GM12892 (cell line): ENCODE results near the gene ONECUT2. TPM values are rescaled to one million over a fixed set of nuclear protein-coding genes. Genes with fewer than 3 reads are reported as not detected.
"Not testable (repeated sequence)": the region's sequence is repeated elsewhere in the genome, so short reads cannot be mapped to it uniquely, and the experiment has no call there.

Experiments used
- DNase-seq: peaks from one replicate; pipeline ENCODE4 v3.0.0; 2011; ENCODE audit not compliant: insufficient read length
- FAIRE-seq: peaks from 2 replicates; lab custom pipeline; 2011; peaks lifted over from hg19 to GRCh38; lab: Jason Lieb, UNC
- POLR2A ChIP-seq: IDR thresholded peaks from 2 replicates; pipeline ENCODE4 v1.6.1; 2011; ENCODE audit warnings: low read depth, low read length, control low read depth
- POLR2AphosphoS5 ChIP-seq: IDR thresholded peaks from 2 replicates; pipeline ENCODE4 v1.6.1; 2011; ENCODE audit warnings: low read depth, low read length, control low read depth
- TAF1 ChIP-seq: IDR thresholded peaks from 2 replicates; pipeline ENCODE4 v1.6.1; 2011; ENCODE audit warnings: low read depth, mild to moderate bottlenecking, control low read depth, low read length, borderline replicate concordance
- polyA plus RNA-seq: library from polyadenylated mRNA; unstranded; fragments of >200 nt; gene quantifications from one replicate; pipeline ENCODE4 v1.2.1, GENCODE V29; 2012; ENCODE audit warnings: missing spikeins, inconsistent platforms; ENCODE audit not compliant: missing spikeins

The ONECUT2 gene
- polyA plus RNA-seq: not detected

DNA sequence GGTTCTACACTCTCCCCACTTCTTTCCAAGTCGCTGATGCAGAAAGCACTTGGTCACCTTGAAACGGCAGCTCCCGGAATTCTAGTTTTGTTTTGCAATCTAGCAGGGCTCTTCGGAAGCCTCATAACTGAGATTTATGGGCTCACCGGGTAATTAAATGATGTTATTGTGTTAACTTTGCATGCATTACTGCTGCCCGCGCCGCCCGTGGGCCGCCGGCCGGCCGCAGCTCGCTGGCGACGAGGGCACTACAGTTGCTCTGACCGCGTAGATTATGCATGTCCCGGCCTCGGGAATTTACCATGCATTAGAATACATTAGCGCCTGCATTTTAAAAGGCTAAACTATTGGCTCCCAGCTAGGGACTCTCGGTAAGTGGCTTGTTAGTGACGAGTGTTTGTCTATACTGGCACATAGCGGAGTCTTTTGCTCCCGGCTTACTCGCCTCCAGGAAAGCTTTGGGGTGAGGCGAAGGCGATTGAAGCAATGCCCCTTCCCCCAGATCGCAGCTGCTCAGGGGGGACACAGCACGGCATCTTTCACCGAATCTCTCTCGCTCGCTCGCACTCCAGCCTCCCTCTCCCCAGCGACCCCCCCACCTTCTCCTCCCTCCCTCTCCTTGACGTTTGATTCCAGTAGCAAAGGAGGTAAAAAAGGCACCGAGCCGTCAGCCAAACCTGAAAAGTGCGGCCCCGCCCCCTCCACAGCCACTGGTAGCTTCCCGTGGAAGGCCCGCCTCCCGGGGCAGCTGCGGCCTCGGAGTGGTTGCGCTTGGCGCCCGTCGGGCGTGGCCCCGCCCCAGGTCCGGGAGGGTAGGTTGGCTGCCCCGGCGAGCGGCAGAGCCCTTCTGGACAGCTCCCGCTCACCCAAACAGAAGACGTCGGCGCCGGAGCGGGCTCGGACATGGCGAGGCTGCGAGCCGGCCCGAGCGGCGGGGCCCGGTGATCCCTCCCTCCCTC, at the start of gene ONECUT2:
Gene ONECUT2 (plus strand): TSS at position 839 of the 959 bp plus-strand sequence. CDS start 343 bp downstream, outside the sequence.
- DNase-seq (no peak), FAIRE-seq (no peak)
- TF ChIP-seq POLR2AphosphoS5 (no peak), POLR2A (no peak), TAF1 (no peak)

DNA sequence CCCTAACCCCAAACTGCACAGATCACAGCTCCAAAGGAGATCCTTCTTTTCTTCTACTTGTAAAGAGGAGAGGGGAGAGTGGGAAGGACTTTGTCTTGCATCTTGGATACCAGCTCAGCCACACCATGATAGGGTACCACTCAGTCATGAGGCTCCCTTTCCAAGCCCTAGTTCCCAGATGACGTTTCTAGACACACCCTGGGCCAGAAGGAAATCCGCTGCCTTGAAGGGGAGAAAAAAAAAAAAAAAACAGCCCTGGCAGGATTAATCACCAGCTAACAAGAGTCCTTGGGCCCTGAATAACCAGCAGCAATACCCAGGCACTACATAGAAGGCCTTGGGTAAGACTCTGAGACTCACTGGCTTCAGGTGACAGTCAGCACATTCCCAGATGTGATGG, 45.9 kb upstream of the ONECUT2 start:
- TF ChIP-seq POLR2AphosphoS5 (no peak), TAF1 (no peak), POLR2A (no peak)
- FAIRE-seq (no peak), DNase-seq (no peak)

- no peak for FAIRE-seq
- DNase-seq: no peak
- TF ChIP-seq POLR2AphosphoS5 (no peak), POLR2A (no peak), TAF1 (no peak)
Observed at GRCh38 chr18:57390044-57390443, 45.1 kb upstream of the ONECUT2 start.

DNA sequence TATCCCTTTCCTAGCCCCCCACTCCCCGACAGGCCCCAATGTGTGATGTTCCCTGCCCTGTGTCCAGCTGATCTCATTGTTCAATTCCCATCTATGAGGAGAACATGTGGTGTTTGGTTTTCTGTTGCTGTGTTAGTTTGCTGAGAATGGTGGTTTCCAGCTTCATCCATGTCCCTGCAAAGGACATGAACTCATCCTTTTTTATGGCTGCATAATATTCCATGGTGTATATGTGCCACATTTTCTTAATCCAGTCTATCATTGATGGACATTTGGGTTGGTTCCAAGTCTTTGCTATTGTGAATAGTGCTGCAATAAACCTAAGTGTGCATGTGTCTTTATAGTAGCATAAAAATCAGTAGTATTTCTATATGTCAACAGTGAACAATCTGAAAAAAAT, 40.4 kb upstream of the ONECUT2 start:
- DNase-seq, FAIRE-seq: not testable (repeated sequence)

DNA sequence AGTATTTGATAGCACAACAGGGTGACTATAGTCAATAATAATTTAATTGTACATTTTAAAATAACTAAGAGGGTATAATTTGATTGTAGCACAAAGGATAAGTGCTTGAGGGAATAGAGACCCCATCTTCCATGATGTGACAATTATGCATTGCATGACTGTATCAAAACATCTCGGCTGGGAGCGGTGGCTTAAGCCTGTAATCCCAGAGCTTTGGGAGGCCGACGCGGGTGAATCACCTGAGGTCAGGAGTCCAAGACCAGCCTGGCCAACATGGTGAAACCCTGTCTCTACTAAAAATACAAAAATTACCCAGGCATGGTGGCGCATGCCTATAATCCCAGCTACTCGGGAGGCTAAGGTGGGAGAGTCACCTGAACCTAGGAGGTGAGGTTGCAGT, 38.3 kb upstream of the ONECUT2 start:
- DNase-seq, FAIRE-seq: not testable (repeated sequence)

DNA sequence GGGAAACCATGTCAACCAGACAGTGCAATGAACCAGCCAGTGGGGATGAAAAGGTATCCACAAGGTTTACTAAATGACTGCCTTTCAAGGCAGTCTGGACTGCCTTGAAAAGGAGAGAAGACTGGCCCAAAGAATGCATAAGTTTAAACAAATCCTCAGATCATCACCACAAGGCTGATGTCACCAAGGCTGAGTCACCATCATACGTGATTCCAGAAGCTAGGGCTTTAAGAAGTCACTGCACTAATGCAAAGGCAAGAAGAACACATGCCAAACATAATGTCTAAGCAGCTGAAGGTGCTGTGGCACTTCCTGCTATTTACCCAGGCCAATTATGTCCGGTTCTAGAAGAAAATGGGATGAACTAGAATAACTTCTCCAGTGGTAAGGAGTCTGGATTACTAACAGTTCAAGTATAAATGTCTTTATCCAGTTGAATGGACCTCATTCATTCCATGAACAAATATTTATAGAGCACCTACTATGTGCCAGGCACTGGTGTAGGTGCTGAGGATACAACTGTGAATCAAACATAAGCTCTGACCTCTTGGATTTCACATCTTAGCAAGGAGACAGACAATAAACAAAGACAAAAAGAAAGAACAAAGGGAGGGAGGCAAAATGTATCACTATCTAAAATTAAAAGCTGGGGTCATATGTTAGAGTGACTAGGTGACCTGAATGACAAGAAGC, 37.6 kb upstream of the ONECUT2 start:
- DNase-seq (no peak), FAIRE-seq (no peak)
- no peak for TF ChIP-seq POLR2AphosphoS5
- TF ChIP-seq TAF1: no peak
- TF ChIP-seq POLR2A: no peak

- FAIRE-seq (peak; percentile 30), DNase-seq (no peak)
- no peak for TF ChIP-seq POLR2AphosphoS5
- TF ChIP-seq TAF1: no peak
- TF ChIP-seq POLR2A: no peak
Observed at GRCh38 chr18:57404345-57404744, 30.8 kb upstream of the ONECUT2 start.

- FAIRE-seq (no peak), DNase-seq (no peak)
- TF ChIP-seq TAF1: no peak
- no peak for TF ChIP-seq POLR2A
- TF ChIP-seq POLR2AphosphoS5: no peak
Observed at GRCh38 chr18:57409650-57410049, 25.5 kb upstream of the ONECUT2 start.

DNA sequence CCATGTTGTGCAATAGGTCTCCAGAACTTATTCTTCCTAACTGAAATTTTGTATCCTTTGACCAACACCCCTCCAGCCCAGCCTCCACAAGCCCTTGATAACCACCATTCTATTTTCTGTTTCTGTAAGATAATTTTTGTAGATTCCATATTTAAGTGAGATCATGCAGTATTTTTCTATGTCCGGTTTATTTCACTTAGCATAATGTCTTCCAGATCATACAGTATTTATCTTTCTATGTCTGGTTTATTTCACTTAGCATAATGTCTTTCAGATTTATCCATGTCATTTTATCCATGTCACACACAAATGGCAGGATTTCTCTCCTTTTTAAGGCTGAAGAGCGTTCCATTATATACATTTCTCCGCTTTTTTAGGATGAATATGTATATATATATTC, 24.4 kb upstream of the ONECUT2 start:
- FAIRE-seq (no peak), DNase-seq (no peak)
- TF ChIP-seq POLR2AphosphoS5 (no peak), TAF1 (no peak), POLR2A (no peak)

DNA sequence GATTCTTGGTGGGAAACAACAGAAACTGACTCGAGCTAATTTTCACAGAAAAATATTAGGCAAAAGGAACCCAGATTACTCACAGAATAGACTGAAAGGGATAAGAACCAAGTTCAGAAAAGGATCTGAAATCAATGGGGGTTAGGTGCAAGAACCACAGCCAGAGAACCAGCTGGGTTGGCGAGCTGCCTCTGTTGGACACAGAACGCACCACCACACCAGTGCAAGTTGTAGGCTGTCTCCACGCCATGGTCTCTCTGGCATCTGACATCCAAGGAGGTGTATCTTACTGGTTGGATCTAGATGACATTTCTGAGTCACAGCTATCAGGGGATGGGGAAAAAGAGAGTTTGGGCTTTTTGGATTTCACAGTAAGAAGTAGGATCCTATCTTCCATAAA, 18.6 kb upstream of the ONECUT2 start:
- DNase-seq (no peak), FAIRE-seq (no peak)
- no peak for TF ChIP-seq POLR2A
- no peak for TF ChIP-seq POLR2AphosphoS5
- no peak for TF ChIP-seq TAF1

DNA sequence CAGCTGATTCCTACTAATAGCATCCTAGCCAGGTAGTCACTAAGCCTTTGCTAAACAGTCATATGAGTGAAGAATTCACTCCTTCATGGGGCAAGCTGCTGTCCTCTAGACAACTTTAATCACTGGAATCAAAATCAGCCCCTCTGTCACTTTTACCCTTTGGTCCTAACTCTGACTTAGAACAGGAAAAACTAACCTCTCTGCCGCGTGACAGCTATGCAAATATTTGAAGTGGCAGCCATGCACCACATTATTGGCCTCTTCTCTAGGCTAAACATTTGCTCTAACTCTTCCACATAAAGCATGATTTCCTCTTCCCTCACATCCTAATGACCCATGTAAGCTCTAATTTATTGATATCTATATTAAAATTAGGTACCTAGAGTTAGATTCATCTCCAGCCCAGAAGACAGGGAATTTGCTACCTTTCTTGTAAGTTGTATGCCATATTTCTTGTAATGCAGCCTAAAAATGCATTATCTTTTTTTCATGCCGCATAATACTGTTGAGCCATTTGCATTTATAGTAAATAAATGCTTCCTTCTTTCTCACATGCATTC, 12.8 kb upstream of the ONECUT2 start:
- TF ChIP-seq TAF1 (no peak), POLR2AphosphoS5 (no peak), POLR2A (no peak)
- no peak for FAIRE-seq

GRCh38 chr18:57423821-57424220, 11.4 kb upstream of the ONECUT2 start:
- DNase-seq (no peak), FAIRE-seq (no peak)
- TF ChIP-seq TAF1 (no peak), POLR2AphosphoS5 (no peak), POLR2A (no peak)

More for the DNA sequence above, 12.8 kb upstream of the ONECUT2 start:
- DNase-seq: no peak
